IMR-90 (cell line): Measurements from ENCODE around the gene SMYD1. TPM values are rescaled to one million over a fixed set of nuclear protein-coding genes. Genes with fewer than 3 reads are reported as not detected.

Source experiments
- ATAC-seq: fragments of 200-7000 bp; cut with Tn5 transposase; 2 replicates; pipeline ENCODE4 v1.9.1; 2020; ENCODE audit warnings: low read depth, mild to moderate bottlenecking, moderate library complexity
- BruUV-seq: library from RNA; stranded (reverse); fragments of 400-500 nt; replicated peaks from 2 replicates; lab custom pipeline; 2021; lab: Mats Ljungman, UMichigan
- CTCF ChIA-PET: fragments of 300-600 bp; formaldehyde crosslinking; extraction: SDS; loops from one replicate; lab custom pipeline; 2021; ENCODE audit warnings: antibody characterized with exemption; lab: Yijun Ruan, JAX
- POLR2A ChIA-PET: fragments of 300-600 bp; sonication (Branson Sonifier 250); formaldehyde crosslinking; loops from one replicate; lab custom pipeline; 2022; ENCODE audit warnings: antibody characterized with exemption; ENCODE audit not compliant: unreplicated experiment; lab: Charles Lee
- DNase-seq: peaks from one replicate; pipeline ENCODE4 v3.0.0; 2013
- H2AFZ ChIP-seq: replicated peaks from 2 replicates; pipeline ENCODE3; 2013; ENCODE audit warnings: low read length, mild to moderate bottlenecking; ENCODE audit not compliant: poor library complexity
- H2AK5ac ChIP-seq: 2 replicates; pipeline ENCODE4 v1.6.1; 2013; ENCODE audit warnings: low read depth, low read length, inconsistent platforms
- H2AK9ac ChIP-seq: replicated peaks from 2 replicates; pipeline ENCODE3; 2013; ENCODE audit warnings: mild to moderate bottlenecking, low read depth, low read length, moderate library complexity; ENCODE audit not compliant: poor library complexity
- H2BK120ac ChIP-seq: 2 replicates; pipeline ENCODE4 v1.6.1; 2013; ENCODE audit warnings: low read depth, low read length, inconsistent platforms
- H2BK15ac ChIP-seq: 3 replicates; pipeline ENCODE4 v1.6.1; 2013; ENCODE audit warnings: low read depth, low read length, inconsistent platforms
- H2BK20ac ChIP-seq: 2 replicates; pipeline ENCODE4 v1.6.1; 2013; ENCODE audit warnings: low read depth, mild to moderate bottlenecking, inconsistent platforms, low read length, moderate library complexity
- H2BK5ac ChIP-seq: 2 replicates; pipeline ENCODE4 v1.6.1; 2013; ENCODE audit warnings: mild to moderate bottlenecking, low read depth, low read length, inconsistent platforms; ENCODE audit not compliant: poor library complexity, severe bottlenecking
- H3K14ac ChIP-seq: replicated peaks from 2 replicates; pipeline ENCODE4 v1.6.1; 2013; ENCODE audit warnings: low read depth, low read length, inconsistent platforms
- H3K18ac ChIP-seq: 2 replicates; pipeline ENCODE4 v1.6.1; 2013; ENCODE audit warnings: low read depth, low read length, control low read depth
- H3K23ac ChIP-seq: 2 replicates; pipeline ENCODE4 v1.6.1; 2013; ENCODE audit warnings: low read depth, low read length, inconsistent platforms
- H3K27ac ChIP-seq: 2 replicates; pipeline ENCODE4 v1.5.1; 2013; ENCODE audit warnings: mild to moderate bottlenecking, control low read depth, low read length; ENCODE audit not compliant: insufficient read depth
- H3K27me3 ChIP-seq: 2 replicates; pipeline ENCODE4 v1.6.1; 2013; ENCODE audit warnings: low read length; ENCODE audit not compliant: control insufficient read depth, insufficient read depth
- H3K36me3 ChIP-seq: 2 replicates; pipeline ENCODE4 v1.6.1; 2013; ENCODE audit warnings: low read length, mixed read lengths; ENCODE audit not compliant: control insufficient read depth, insufficient read depth
- H3K4ac ChIP-seq: 2 replicates; pipeline ENCODE4 v1.6.1; 2013; ENCODE audit warnings: low read depth, low read length, inconsistent platforms
- H3K4me1 ChIP-seq: 2 replicates; pipeline ENCODE4 v1.6.1; 2013; ENCODE audit warnings: low read length, mixed read lengths; ENCODE audit not compliant: control insufficient read depth, insufficient read depth
- H3K4me2 ChIP-seq: 2 replicates; pipeline ENCODE4 v1.6.1; 2013; ENCODE audit warnings: low read depth, mild to moderate bottlenecking, control low read depth, low read length, moderate library complexity
- H3K4me3 ChIP-seq: 2 replicates; pipeline ENCODE4 v1.5.1; 2013; ENCODE audit warnings: low read depth, mild to moderate bottlenecking, control low read depth, low read length, moderate library complexity; ENCODE audit not compliant: insufficient read depth
- H3K56ac ChIP-seq: 2 replicates; pipeline ENCODE4 v1.6.1; 2013; ENCODE audit warnings: low read length, inconsistent platforms; ENCODE audit not compliant: insufficient read depth; ENCODE audit errors: extremely low read depth
- H3K79me1 ChIP-seq, 2 experiments: 2 replicates each; pipeline ENCODE4 v1.6.1; 2013; ENCODE audit warnings: low read length in 2 of 2, inconsistent platforms in 1 of 2, low read depth in 1 of 2
- H3K9ac ChIP-seq: 2 replicates; pipeline ENCODE4 v1.6.1; 2013; ENCODE audit warnings: low read depth, low read length, control low read depth
- H3K9me1 ChIP-seq: 2 replicates; pipeline ENCODE4 v1.6.1; 2013; ENCODE audit warnings: low read length, inconsistent platforms; ENCODE audit not compliant: insufficient read depth
- H3K9me3 ChIP-seq: 2 replicates; pipeline ENCODE4 v1.6.1; 2013; ENCODE audit warnings: low read length; ENCODE audit not compliant: control insufficient read depth, insufficient read depth
- H4K20me1 ChIP-seq: 2 replicates; pipeline ENCODE4 v1.6.1; 2013; ENCODE audit warnings: low read length, inconsistent platforms; ENCODE audit not compliant: insufficient read depth
- H4K5ac ChIP-seq: 2 replicates; pipeline ENCODE4 v1.6.1; 2013; ENCODE audit warnings: mild to moderate bottlenecking, low read depth, low read length, control low read depth
- H4K8ac ChIP-seq, 2 experiments: 2 replicates each; pipeline ENCODE4 v1.6.1; 2013; ENCODE audit warnings: low read depth in 2 of 2, low read length in 2 of 2, control low read depth in 1 of 2, inconsistent platforms in 1 of 2
- H4K91ac ChIP-seq: 2 replicates; pipeline ENCODE4 v1.6.1; 2013; ENCODE audit warnings: low read depth, low read length, inconsistent platforms; ENCODE audit not compliant: insufficient read depth
- MAFK ChIP-seq: IDR thresholded peaks from 2 replicates; pipeline ENCODE4 v1.6.1; 2012; ENCODE audit warnings: low read depth, low read length, improper control_type of control experiment
- RAD21 ChIP-seq: IDR thresholded peaks from 2 replicates; pipeline ENCODE4 v1.6.1; 2012; ENCODE audit warnings: low read length, improper control_type of control experiment
- RCOR1 ChIP-seq: IDR thresholded peaks from 2 replicates; pipeline ENCODE4 v1.6.1; 2012; ENCODE audit warnings: mild to moderate bottlenecking, low read length, improper control_type of control experiment; ENCODE audit not compliant: insufficient replicate concordance
- WGBS, 2 experiments: methylation state at CpG; one replicate each; pipeline versions ENCODE4 v1.1.5 to v1.1.7; 2013; ENCODE audit warnings: missing lambda C conversion rate in 2 of 2; ENCODE audit not compliant: insufficient read length in 1 of 2; ENCODE audit errors: extremely low coverage in 2 of 2; 5-methylcytosine and 5-hydroxymethylcytosine counted together
- dilution Hi-C: fragments of 300-500 bp; cut with HindIII; formaldehyde crosslinking; loops from one replicate; pipeline ENCODE4 v1.14.3; 2018; ENCODE audit warnings: low sequenced_read_pairs; ENCODE audit not compliant: unreplicated experiment
- in situ Hi-C: fragments of 300-500 bp; cut with MboI; formaldehyde crosslinking; loops from 3 replicates; pipeline ENCODE4 v1.14.3; 2019; ENCODE audit warnings: low sequenced_read_pairs, inconsistent platforms, mixed read lengths
- intact Hi-C: fragments of 100-400 bp; cut with micrococcal nuclease; formaldehyde crosslinking; loops from 2 replicates; pipeline ENCODE4 v1.10.0; 2022
- polyA plus RNA-seq, 3 experiments: library from polyadenylated mRNA; depleted of rRNA; stranded (reverse); fragments of >200 nt; gene quantifications; 2 replicates each; pipeline ENCODE4 v1.2.3, GENCODE V29; 2012; ENCODE audit warnings: low replicate concordance in 1 of 3
- total RNA-seq: library from RNA; depleted of rRNA; stranded (reverse); fragments of >200 nt; gene quantifications from 2 replicates; pipeline ENCODE4 v1.2.3, GENCODE V29; 2012

Gene SMYD1
- total and polyA plus RNA-seq, 2 of the 4 experiments (the other 2 are of a cell fraction), result not detected

DNA sequence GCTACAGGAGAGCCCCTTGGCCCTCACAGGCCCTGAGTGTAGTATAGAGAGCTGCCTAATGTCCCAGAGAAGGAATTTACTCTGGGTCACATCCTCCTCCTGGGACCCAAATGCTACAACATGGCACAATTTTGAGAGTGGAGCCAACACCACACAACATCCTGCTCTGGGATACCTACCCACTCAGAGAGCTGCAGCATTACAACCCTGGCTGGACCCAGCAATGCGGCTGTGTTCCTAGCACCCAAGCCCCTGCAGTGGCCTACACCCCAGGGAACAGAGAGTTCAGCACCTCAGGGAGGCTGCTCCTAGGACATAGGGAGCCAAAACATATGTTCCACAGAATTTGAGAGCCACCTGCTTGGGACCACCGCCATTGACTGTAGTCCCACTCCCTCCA, 79.5 kb downstream of the SMYD1 start:
- Histone ChIP-seq H4K20me1 (no peaks in the 10 kb centered on the region), H3K14ac (no peak overlapping the region), H3K4ac (no peak overlapping the region), H2AK5ac (no peak overlapping the region), H3K27me3 (no peaks in the 10 kb centered on the region), H3K4me3 (no peak overlapping the region), H4K91ac (no peak overlapping the region), H3K18ac (no peak overlapping the region), H2BK5ac (no peak overlapping the region), H3K27ac (no peak overlapping the region), H3K79me1 (no peaks in the 10 kb centered on the region), H3K4me2 (no peak overlapping the region), H2AK9ac (no peak overlapping the region), H3K9me1 (no peaks in the 10 kb centered on the region), H2AFZ (no peak overlapping the region), H3K4me1 (no peaks in the 10 kb centered on the region), H3K36me3 (no peaks in the 10 kb centered on the region), H4K8ac (no peak overlapping the region), H2BK20ac (no peak overlapping the region), H2BK120ac (no peak overlapping the region), H3K23ac (no peak overlapping the region), H3K9me3 (no peaks in the 10 kb centered on the region), H4K5ac (no peak overlapping the region), H2BK15ac (no peak overlapping the region), H3K56ac (no peak overlapping the region), H3K9ac (no peak overlapping the region)
- intact Hi-C loops, result no loop called here
- in situ Hi-C loops, result no loop called here
- dilution Hi-C loops, result no loop called here
- TF ChIP-seq MAFK (no peak), RAD21 (no peak), RCOR1 (no peak)
- WGBS, 2 experiments, result no CpG with 5 or more reads among the region's 2 CpGs
- no TSS peak for BruUV-seq
- ATAC-seq, result no peak
- ChIA-PET POLR2A (no interaction called here), CTCF (no interaction called here)
- no peak for DNase-seq
